Erythroblast (primary cell): Measurements from ENCODE around the gene LRRC3B.

ENCODE experiments used
- GATA1 ChIP-seq: IDR thresholded peaks from 2 replicates; pipeline ENCODE4 v1.6.1; 2011; ENCODE audit warnings: low read depth, mild to moderate bottlenecking, control low read depth, low read length, moderate library complexity
- POLR2A ChIP-seq: IDR thresholded peaks from 2 replicates; pipeline ENCODE4 v1.6.1; 2011; ENCODE audit warnings: mild to moderate bottlenecking, low read length

DNA sequence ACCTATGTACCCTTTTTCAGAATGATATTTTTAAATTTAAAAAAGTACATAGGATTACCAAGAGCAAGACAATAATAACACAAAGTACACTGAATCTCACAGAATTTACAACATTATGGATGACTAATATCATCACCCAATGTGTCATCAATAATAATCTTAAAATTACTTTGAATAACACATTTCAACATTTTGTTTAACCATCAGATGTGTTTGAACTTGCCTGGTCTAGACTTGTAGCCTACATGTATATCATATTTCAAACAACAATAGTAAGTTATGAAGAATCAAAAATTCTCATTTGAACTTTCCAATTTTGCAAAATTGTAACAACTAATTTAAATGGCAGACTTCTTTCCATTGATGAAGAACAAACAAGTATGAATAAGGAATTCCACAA lies 15.1 kb downstream of the LRRC3B start:
- no peak for TF ChIP-seq GATA1
- no peak for TF ChIP-seq POLR2A
